Measurements from ENCODE around the gene CES3. TPM values are rescaled to one million over a fixed set of nuclear protein-coding genes. Genes with fewer than 3 reads are reported as not detected.

The CES3 gene
- total and polyA plus RNA-seq, 4 donors: 0.19 to 28.3 (median 12.5) TPM

GRCh38 chr16:66939366-66939765 lies 21.7 kb upstream of the CES3 start:
- no peak overlapping the region for H3K9ac ChIP-seq (ENCODE audit: low read depth in 1 of 2, low read length in 2 of 2)
- H3K27ac ChIP-seq (ENCODE audit: low read depth in 1 of 2, low read length in 2 of 2): no peak overlapping the region
- peaks cover 10 to 47% (median 37%) of the 10 kb centered on the region in 4 donors for H3K4me1 ChIP-seq (ENCODE audit: control insufficient read depth in 4 of 4, insufficient read depth in 4 of 4, low read length in 3 of 4)
- peaks cover 31 to 47% (median 40%) of the 10 kb centered on the region in 4 donors for H3K36me3 ChIP-seq (ENCODE audit: control insufficient read depth in 4 of 4, insufficient read depth in 3 of 4, low read depth in 1 of 4, low read length in 3 of 4)
- no peak overlapping the region for H3K4me3 ChIP-seq (ENCODE audit: low read depth in 1 of 3, low read length in 3 of 3)
- H3K9me3 ChIP-seq (ENCODE audit: control insufficient read depth in 4 of 4, low read length in 3 of 4): no peaks in the 10 kb centered on the region
- DNase-seq (ENCODE audit: low spot score): no peak
- TF ChIP-seq FOXA2 (IDR thresholded peaks at IDR 0.05) (no peak), MAX (IDR thresholded peaks at IDR 0.05) (no peak), HNF4G (IDR thresholded peaks at IDR 0.05) (peak; percentile 22), HNF4A (conservative IDR thresholded peaks at IDR 0.05) (peak; percentile 72 to 76), YY1 (IDR thresholded peaks at IDR 0.05) (peak; percentile 53), RXRA (IDR thresholded peaks at IDR 0.05) (peak; percentile 69 to 70)
- no peaks in the 10 kb centered on the region for H3K27me3 ChIP-seq (ENCODE audit: control insufficient read depth in 4 of 4, insufficient read depth in 4 of 4, low read length in 3 of 4)

- 94% methylated on average over 16 of the region's 16 CpGs for WGBS
- Histone ChIP-seq H3K27me3 (ENCODE audit: control insufficient read depth in 4 of 4, insufficient read depth in 4 of 4, low read length in 3 of 4) (no peaks in the 10 kb centered on the region), H3K9ac (ENCODE audit: low read depth in 1 of 2, low read length in 2 of 2) (no peak overlapping the region), H3K9me3 (ENCODE audit: control insufficient read depth in 4 of 4, low read length in 3 of 4) (no peaks in the 10 kb centered on the region), H3K4me1 (ENCODE audit: control insufficient read depth in 4 of 4, insufficient read depth in 4 of 4, low read length in 3 of 4) (peaks cover 10 to 43% (median 37%) of the 10 kb centered on the region in 4 donors), H3K36me3 (ENCODE audit: control insufficient read depth in 4 of 4, insufficient read depth in 3 of 4, low read depth in 1 of 4, low read length in 3 of 4) (peaks cover 31 to 47% (median 40%) of the 10 kb centered on the region in 4 donors), H3K4me3 (ENCODE audit: low read depth in 1 of 3, low read length in 3 of 3) (no peak overlapping the region), H3K27ac (ENCODE audit: low read depth in 1 of 2, low read length in 2 of 2) (no peak overlapping the region)
- DNase-seq (ENCODE audit: low spot score): no peak
- no peak for TF ChIP-seq HNF4G (IDR thresholded peaks at IDR 0.05)
- no peak for TF ChIP-seq FOXA2 (IDR thresholded peaks at IDR 0.05)
These were observed 20.8 kb upstream of the CES3 start for GRCh38 chr16:66940236-66940635.

- 79% methylated on average over 5 of the region's 5 CpGs for WGBS
- Histone ChIP-seq H3K4me3 (ENCODE audit: low read depth in 1 of 3, low read length in 3 of 3) (no peak overlapping the region), H3K9me3 (ENCODE audit: control insufficient read depth in 4 of 4, low read length in 3 of 4) (no peaks in the 10 kb centered on the region), H3K36me3 (ENCODE audit: control insufficient read depth in 4 of 4, insufficient read depth in 3 of 4, low read depth in 1 of 4, low read length in 3 of 4) (peaks cover 31 to 47% (median 40%) of the 10 kb centered on the region in 4 donors), H3K4me1 (ENCODE audit: control insufficient read depth in 4 of 4, insufficient read depth in 4 of 4, low read length in 3 of 4) (peaks cover 9 to 32% (median 26%) of the 10 kb centered on the region in 4 donors), H3K27ac (ENCODE audit: low read depth in 1 of 2, low read length in 2 of 2) (no peak overlapping the region), H3K27me3 (ENCODE audit: control insufficient read depth in 4 of 4, insufficient read depth in 4 of 4, low read length in 3 of 4) (no peaks in the 10 kb centered on the region), H3K9ac (ENCODE audit: low read depth in 1 of 2, low read length in 2 of 2) (no peak overlapping the region)
- TF ChIP-seq REST (IDR thresholded peaks at IDR 0.05) (no peak), HNF4G (IDR thresholded peaks at IDR 0.05) (no peak), GABPA (IDR thresholded peaks at IDR 0.05 in 1 of 2, conservative IDR thresholded peaks at IDR 0.05 in 1 of 2) (no peak), ZBTB33 (IDR thresholded peaks at IDR 0.05) (no peak), NR2F2 (IDR thresholded peaks at IDR 0.05) (no peak), SP1 (IDR thresholded peaks at IDR 0.05) (no peak), RXRA (IDR thresholded peaks at IDR 0.05) (no peak), TAF1 (conservative IDR thresholded peaks at IDR 0.05) (no peak), ATF3 (IDR thresholded peaks at IDR 0.05) (no peak), RAD21 (IDR thresholded peaks at IDR 0.05) (no peak), YY1 (IDR thresholded peaks at IDR 0.05) (no peak), MAX (IDR thresholded peaks at IDR 0.05) (no peak), EGR1 (IDR thresholded peaks at IDR 0.05; ENCODE audit: low read depth in 2 of 2) (no peak), HNF4A (conservative IDR thresholded peaks at IDR 0.05) (no peak), FOXA1 (IDR thresholded peaks at IDR 0.05) (no peak)
- DNase-seq (ENCODE audit: low spot score): no peak
These were observed 18.1 kb upstream of the CES3 start for GRCh38 chr16:66942981-66943380.
